ENCODE measurements around the gene VAV3.

The VAV3 gene

GRCh38 chr1:107620753-107621152 lies 344.2 kb downstream of the VAV3 start:
- Histone ChIP-seq H3K27ac (ENCODE audit: low read length) (no peak overlapping the region), H3K4me3 (ENCODE audit: low read length) (no peak overlapping the region), H3K4me1 (ENCODE audit: control insufficient read depth, low read depth, low read length) (no peaks in the 10 kb centered on the region), H3K9me3 (ENCODE audit: control insufficient read depth, low read depth, low read length) (no peaks in the 10 kb centered on the region), H3K36me3 (ENCODE audit: control insufficient read depth, low read depth, low read length) (no peaks in the 10 kb centered on the region), H3K9ac (ENCODE audit: low read length) (no peak overlapping the region), H3K27me3 (ENCODE audit: control insufficient read depth, insufficient read depth, low read length) (no peaks in the 10 kb centered on the region)

GRCh38 chr1:107618539-107618938 lies 346.4 kb downstream of the VAV3 start:
- Histone ChIP-seq H3K9me3 (ENCODE audit: control insufficient read depth, low read depth, low read length) (no peaks in the 10 kb centered on the region), H3K27ac (ENCODE audit: low read length) (no peak overlapping the region), H3K27me3 (ENCODE audit: control insufficient read depth, insufficient read depth, low read length) (no peaks in the 10 kb centered on the region), H3K36me3 (ENCODE audit: control insufficient read depth, low read depth, low read length) (no peaks in the 10 kb centered on the region), H3K4me3 (ENCODE audit: low read length) (no peak overlapping the region), H3K4me1 (ENCODE audit: control insufficient read depth, low read depth, low read length) (no peaks in the 10 kb centered on the region), H3K9ac (ENCODE audit: low read length) (no peak overlapping the region)

DNA sequence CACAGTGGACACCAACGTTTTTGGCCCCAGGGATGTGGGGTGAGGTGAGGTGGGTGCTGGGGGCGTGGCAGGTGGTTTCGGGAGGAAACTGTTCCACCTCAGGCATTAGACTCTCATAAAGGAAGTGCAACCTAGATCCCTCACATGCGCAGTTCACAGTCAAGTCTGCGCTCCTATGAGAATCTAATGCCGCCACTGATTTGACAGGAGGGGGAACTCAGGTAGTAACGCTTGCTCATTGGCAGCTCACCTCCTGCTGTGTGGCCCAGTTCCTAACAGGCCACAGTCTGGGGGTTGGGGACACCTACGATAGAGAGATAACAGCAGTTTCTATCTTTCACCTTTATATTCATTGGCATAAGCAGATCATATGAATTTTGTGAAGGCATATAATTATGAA lies 347.1 kb downstream of the VAV3 start:
- Histone ChIP-seq H3K36me3 (ENCODE audit: control insufficient read depth, low read depth, low read length) (no peaks in the 10 kb centered on the region), H3K4me1 (ENCODE audit: control insufficient read depth, low read depth, low read length) (no peaks in the 10 kb centered on the region), H3K27me3 (ENCODE audit: control insufficient read depth, insufficient read depth, low read length) (no peaks in the 10 kb centered on the region), H3K9me3 (ENCODE audit: control insufficient read depth, low read depth, low read length) (no peaks in the 10 kb centered on the region), H3K27ac (ENCODE audit: low read length) (no peak overlapping the region), H3K4me3 (ENCODE audit: low read length) (no peak overlapping the region), H3K9ac (ENCODE audit: low read length) (no peak overlapping the region)

- Histone ChIP-seq H3K9me3 (ENCODE audit: control insufficient read depth, low read depth, low read length) (no peaks in the 10 kb centered on the region), H3K36me3 (ENCODE audit: control insufficient read depth, low read depth, low read length) (no peaks in the 10 kb centered on the region), H3K27ac (ENCODE audit: low read length) (no peak overlapping the region), H3K4me1 (ENCODE audit: control insufficient read depth, low read depth, low read length) (no peaks in the 10 kb centered on the region), H3K9ac (ENCODE audit: low read length) (no peak overlapping the region), H3K27me3 (ENCODE audit: control insufficient read depth, insufficient read depth, low read length) (no peaks in the 10 kb centered on the region), H3K4me3 (ENCODE audit: low read length) (no peak overlapping the region)
Observed at GRCh38 chr1:107617456-107617855, 347.5 kb downstream of the VAV3 start.

- Histone ChIP-seq H3K36me3 (ENCODE audit: control insufficient read depth, low read depth, low read length) (no peaks in the 10 kb centered on the region), H3K27me3 (ENCODE audit: control insufficient read depth, insufficient read depth, low read length) (no peaks in the 10 kb centered on the region), H3K4me3 (ENCODE audit: low read length) (no peak overlapping the region), H3K9me3 (ENCODE audit: control insufficient read depth, low read depth, low read length) (no peaks in the 10 kb centered on the region), H3K27ac (ENCODE audit: low read length) (no peak overlapping the region), H3K4me1 (ENCODE audit: control insufficient read depth, low read depth, low read length) (no peaks in the 10 kb centered on the region), H3K9ac (ENCODE audit: low read length) (no peak overlapping the region)
Observed at GRCh38 chr1:107609808-107610207, 355.2 kb downstream of the VAV3 start.

DNA sequence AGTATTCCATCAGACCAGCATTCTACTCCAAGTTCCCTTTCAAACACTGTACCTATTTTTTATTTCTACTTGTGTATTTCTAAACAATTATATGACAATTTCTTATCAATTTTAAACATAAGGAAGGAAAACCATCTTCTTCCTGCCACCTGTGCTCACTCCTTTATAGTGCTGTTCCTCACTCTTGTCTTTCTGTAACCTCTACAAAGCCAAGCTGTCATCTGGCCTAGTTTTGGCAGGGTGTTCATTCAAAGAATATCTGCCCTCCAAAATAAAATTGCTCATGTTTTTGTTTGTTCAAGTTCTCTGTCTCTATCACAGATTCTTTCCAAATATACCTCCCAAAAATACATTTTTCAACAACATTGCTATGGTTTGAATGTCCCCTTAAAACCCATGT lies 360.2 kb downstream of the VAV3 start:
- Histone ChIP-seq H3K9me3 (ENCODE audit: control insufficient read depth, low read depth, low read length) (no peaks in the 10 kb centered on the region), H3K27ac (ENCODE audit: low read length) (no peak overlapping the region), H3K9ac (ENCODE audit: low read length) (no peak overlapping the region), H3K4me3 (ENCODE audit: low read length) (no peak overlapping the region), H3K27me3 (ENCODE audit: control insufficient read depth, insufficient read depth, low read length) (no peaks in the 10 kb centered on the region), H3K4me1 (ENCODE audit: control insufficient read depth, low read depth, low read length) (no peaks in the 10 kb centered on the region), H3K36me3 (ENCODE audit: control insufficient read depth, low read depth, low read length) (no peaks in the 10 kb centered on the region)

DNA sequence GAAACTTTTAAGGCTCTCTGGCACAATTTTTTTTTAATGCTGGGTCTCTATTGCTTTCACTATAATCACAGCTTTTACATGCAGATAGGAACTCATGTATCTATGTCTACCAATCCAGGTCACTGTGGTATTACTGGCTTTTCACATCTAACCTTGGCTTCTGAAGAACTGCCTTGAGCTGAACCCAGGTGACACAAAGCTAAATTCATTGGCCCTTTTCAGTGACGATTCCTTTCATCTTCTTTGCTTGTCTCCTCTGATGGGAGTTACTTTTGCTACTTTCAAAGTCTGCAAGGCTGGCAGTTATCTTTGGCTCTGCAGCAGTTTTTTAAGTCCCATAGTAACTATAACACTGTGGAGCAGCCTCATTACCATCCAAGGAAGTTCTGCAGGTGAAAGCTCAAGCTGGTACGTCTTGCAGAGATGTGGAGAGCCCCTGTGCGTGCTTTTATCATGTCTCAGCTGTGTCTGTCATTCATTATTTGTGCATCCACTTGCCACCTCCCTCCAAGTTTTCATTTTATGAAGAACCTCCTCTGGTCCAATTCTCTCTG lies 364.3 kb downstream of the VAV3 start:
- no peaks in the 10 kb centered on the region for H3K36me3 ChIP-seq (ENCODE audit: control insufficient read depth, low read depth, low read length)

GRCh38 chr1:107599220-107599619 lies 365.8 kb downstream of the VAV3 start:
- no peaks in the 10 kb centered on the region for H3K36me3 ChIP-seq (ENCODE audit: control insufficient read depth, low read depth, low read length)
- no peaks in the 10 kb centered on the region for H3K9me3 ChIP-seq (ENCODE audit: control insufficient read depth, low read depth, low read length)
- H3K27ac ChIP-seq (ENCODE audit: low read length), result no peak overlapping the region
- no peak overlapping the region for H3K9ac ChIP-seq (ENCODE audit: low read length)
- H3K27me3 ChIP-seq (ENCODE audit: control insufficient read depth, insufficient read depth, low read length), result no peaks in the 10 kb centered on the region
- peaks cover 4% of the 10 kb centered on the region for H3K4me1 ChIP-seq (ENCODE audit: control insufficient read depth, low read depth, low read length)
- no peak overlapping the region for H3K4me3 ChIP-seq (ENCODE audit: low read length)

More for the DNA sequence above, 364.3 kb downstream of the VAV3 start:
- H3K27me3 ChIP-seq (ENCODE audit: control insufficient read depth, insufficient read depth, low read length), result no peaks in the 10 kb centered on the region
- no peak overlapping the region for H3K4me3 ChIP-seq (ENCODE audit: low read length)
- H3K4me1 ChIP-seq (ENCODE audit: control insufficient read depth, low read depth, low read length), result peaks cover 4% of the 10 kb centered on the region
- H3K27ac ChIP-seq (ENCODE audit: low read length), result no peak overlapping the region
- no peaks in the 10 kb centered on the region for H3K9me3 ChIP-seq (ENCODE audit: control insufficient read depth, low read depth, low read length)
- no peak overlapping the region for H3K9ac ChIP-seq (ENCODE audit: low read length)

GRCh38 chr1:107597290-107597689 lies 367.7 kb downstream of the VAV3 start:
- no peak overlapping the region for H3K9ac ChIP-seq (ENCODE audit: low read length)
- no peaks in the 10 kb centered on the region for H3K36me3 ChIP-seq (ENCODE audit: control insufficient read depth, low read depth, low read length)
- H3K4me1 ChIP-seq (ENCODE audit: control insufficient read depth, low read depth, low read length), result peaks cover 4% of the 10 kb centered on the region
- no peak overlapping the region for H3K4me3 ChIP-seq (ENCODE audit: low read length)
- no peaks in the 10 kb centered on the region for H3K9me3 ChIP-seq (ENCODE audit: control insufficient read depth, low read depth, low read length)
- no peaks in the 10 kb centered on the region for H3K27me3 ChIP-seq (ENCODE audit: control insufficient read depth, insufficient read depth, low read length)
- no peak overlapping the region for H3K27ac ChIP-seq (ENCODE audit: low read length)

- Histone ChIP-seq H3K4me1 (ENCODE audit: control insufficient read depth, low read depth, low read length) (peaks cover 4% of the 10 kb centered on the region), H3K4me3 (ENCODE audit: low read length) (no peak overlapping the region), H3K9ac (ENCODE audit: low read length) (no peak overlapping the region), H3K27ac (ENCODE audit: low read length) (no peak overlapping the region), H3K36me3 (ENCODE audit: control insufficient read depth, low read depth, low read length) (no peaks in the 10 kb centered on the region), H3K27me3 (ENCODE audit: control insufficient read depth, insufficient read depth, low read length) (no peaks in the 10 kb centered on the region), H3K9me3 (ENCODE audit: control insufficient read depth, low read depth, low read length) (no peaks in the 10 kb centered on the region)
Observed at GRCh38 chr1:107594536-107594935, 370.4 kb downstream of the VAV3 start.

GRCh38 chr1:107593501-107594209 lies 371.3 kb downstream of the VAV3 start:
- Histone ChIP-seq H3K27me3 (ENCODE audit: control insufficient read depth, insufficient read depth, low read length) (no peaks in the 10 kb centered on the region), H3K27ac (ENCODE audit: low read length) (no peak overlapping the region), H3K9ac (ENCODE audit: low read length) (no peak overlapping the region), H3K36me3 (ENCODE audit: control insufficient read depth, low read depth, low read length) (no peaks in the 10 kb centered on the region), H3K4me1 (ENCODE audit: control insufficient read depth, low read depth, low read length) (peaks cover 4% of the 10 kb centered on the region), H3K9me3 (ENCODE audit: control insufficient read depth, low read depth, low read length) (no peaks in the 10 kb centered on the region), H3K4me3 (ENCODE audit: low read length) (no peak overlapping the region)
